Muscle of leg (tissue), 11 donors: ENCODE measurements around the gene GMEB2. TPM values are rescaled to one million over a fixed set of nuclear protein-coding genes. Genes with fewer than 3 reads are reported as not detected.
A peak's percentile ranks its signal among the peaks of the same experiment; 100 is the strongest.

Experiments
- DNase-seq: peaks from one replicate; pipeline ENCODE4 v3.0.0; 2013
- H3K27ac ChIP-seq: one replicate; pipeline ENCODE4 v1.5.1; 2013; ENCODE audit warnings: mild to moderate bottlenecking, low read length, control low read depth
- H3K27me3 ChIP-seq: one replicate; pipeline ENCODE4 v1.6.1; 2013; ENCODE audit warnings: low read length; ENCODE audit not compliant: control insufficient read depth, insufficient read depth
- H3K36me3 ChIP-seq: one replicate; pipeline ENCODE4 v1.6.1; 2013; ENCODE audit warnings: low read length; ENCODE audit not compliant: control insufficient read depth, insufficient read depth
- H3K4me1 ChIP-seq: one replicate; pipeline ENCODE4 v1.6.1; 2013; ENCODE audit warnings: low read length; ENCODE audit not compliant: control insufficient read depth, insufficient read depth
- H3K4me3 ChIP-seq: one replicate; pipeline ENCODE4 v1.5.1; 2013; ENCODE audit warnings: low read length, control low read depth
- H3K9me3 ChIP-seq: replicated peaks from 2 replicates; pipeline ENCODE4 v1.6.1; 2013; ENCODE audit warnings: low read depth, low read length; ENCODE audit not compliant: control insufficient read depth
- WGBS: methylation state at CpG from one replicate; pipeline ENCODE4 v1.1.5; 2013; ENCODE audit warnings: missing lambda C conversion rate; ENCODE audit not compliant: insufficient coverage; 5-methylcytosine and 5-hydroxymethylcytosine counted together
- polyA plus RNA-seq, 8 donors: library from polyadenylated mRNA; unstranded; fragments of 120-200 nt; gene quantifications; one replicate each; pipeline versions ENCODE4 v1.2.1 to v1.2.3, GENCODE V29; 2013; ENCODE audit warnings: inconsistent platforms in 1 of 8, low replicate concordance in 1 of 8; ENCODE audit not compliant: insufficient read length in 8 of 8, insufficient read depth in 1 of 8
- total RNA-seq: library from RNA; stranded (reverse); fragments of 120-200 nt; gene quantifications from one replicate; pipeline ENCODE4 v1.2.4, GENCODE V29; 2013

The GMEB2 gene
- total and polyA plus RNA-seq, 9 donors, result 5.9 to 9.5 (median 7.8) TPM

DNA sequence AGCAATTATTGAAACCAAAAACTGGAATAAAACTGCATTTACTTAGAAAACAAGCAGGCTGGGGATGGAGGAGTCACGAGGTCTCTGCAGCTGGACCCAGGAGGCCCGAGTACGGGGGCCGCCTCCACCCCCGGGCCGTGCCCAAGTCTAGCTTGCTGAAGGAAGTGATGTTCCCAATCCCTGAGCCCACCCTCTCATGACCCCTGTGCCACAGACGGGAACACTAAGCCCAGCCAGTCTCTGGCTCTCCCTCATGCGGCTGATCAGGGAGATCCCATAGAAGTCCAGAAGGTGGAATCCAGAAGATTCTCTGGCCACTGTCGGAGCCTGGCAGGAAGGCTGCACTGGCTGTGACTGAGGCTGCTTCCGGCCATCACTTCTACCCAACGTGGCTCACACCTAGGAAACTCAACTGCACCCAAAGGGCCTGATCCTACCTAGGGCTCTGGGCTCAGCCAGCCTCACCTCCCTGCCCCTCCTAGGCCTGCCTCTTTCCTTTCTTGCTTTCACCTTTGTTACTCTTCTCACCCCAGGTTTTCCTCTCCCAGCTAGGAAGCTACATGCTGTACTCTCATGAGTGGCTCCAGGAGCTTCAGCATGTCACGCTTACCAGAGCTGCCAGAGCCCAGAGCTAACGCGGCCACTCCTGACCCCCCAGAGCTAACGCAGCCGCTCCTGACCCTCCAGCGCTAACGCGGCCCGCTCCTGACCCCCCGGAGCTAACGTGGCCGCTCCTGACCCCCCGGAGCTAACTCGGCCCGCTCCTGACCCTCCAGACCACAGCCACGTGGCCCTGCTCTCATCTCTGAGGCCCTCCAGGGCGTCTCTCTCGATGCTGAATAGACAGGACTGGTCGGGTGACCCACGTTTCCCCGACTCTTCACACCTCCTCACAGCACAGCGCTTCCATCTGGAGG lies 28.2 kb downstream of the GMEB2 start:
- no peak for DNase-seq
- 86% methylated on average over 33 of the region's 33 CpGs for WGBS
- no peaks in the 10 kb centered on the region for H3K9me3 ChIP-seq
- H3K4me3 ChIP-seq, result no peak overlapping the region
- no peak overlapping the region for H3K27ac ChIP-seq
- peaks cover 70% of the 10 kb centered on the region for H3K36me3 ChIP-seq
- no peaks in the 10 kb centered on the region for H3K4me1 ChIP-seq
- no peaks in the 10 kb centered on the region for H3K27me3 ChIP-seq

DNA sequence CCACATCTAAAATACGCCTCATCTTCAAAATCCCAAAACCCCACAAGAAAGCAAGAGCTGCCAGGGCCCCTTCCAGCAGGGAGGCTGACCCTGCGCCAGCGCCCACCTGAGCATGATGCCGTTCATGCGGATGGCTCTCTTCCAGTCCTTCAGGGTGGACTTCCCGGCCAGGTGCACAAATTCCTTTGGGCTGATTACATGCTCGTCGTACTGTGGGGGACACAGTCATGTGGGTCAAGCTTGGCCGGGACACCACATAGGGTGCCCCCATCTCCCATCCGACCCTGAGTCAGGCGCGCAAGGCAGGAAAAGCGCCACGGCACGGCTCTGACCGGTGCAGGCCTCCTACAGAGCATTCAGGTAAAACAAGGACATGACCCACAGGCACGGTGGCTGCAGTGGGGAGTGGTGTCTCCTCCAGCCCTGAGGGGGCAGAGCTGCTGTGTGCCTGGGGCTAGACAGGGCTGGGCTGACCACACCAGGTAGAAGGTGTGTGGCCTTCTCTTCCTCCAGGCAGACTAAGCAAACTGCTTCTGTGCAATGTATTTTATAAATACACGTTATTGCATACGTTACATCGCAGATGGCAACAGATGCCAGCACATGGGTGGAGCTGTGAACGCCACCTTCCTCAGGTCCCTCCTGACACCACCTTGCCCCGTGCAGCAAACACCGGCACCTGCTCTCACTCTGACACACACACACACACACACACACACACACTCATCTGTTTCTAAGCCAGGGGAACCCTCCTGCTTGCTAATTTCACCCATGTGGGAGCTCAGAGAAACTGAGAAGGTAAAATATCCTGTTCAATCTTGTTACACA lies 29.0 kb downstream of the GMEB2 start:
- H3K27me3 ChIP-seq, result no peaks in the 10 kb centered on the region
- H3K4me3 ChIP-seq, result no peak overlapping the region
- H3K9me3 ChIP-seq, result no peaks in the 10 kb centered on the region
- H3K4me1 ChIP-seq, result no peaks in the 10 kb centered on the region
- DNase-seq, result no peak
- WGBS, result 88% methylated on average over 18 of the region's 23 CpGs
- H3K27ac ChIP-seq, result no peak overlapping the region
- H3K36me3 ChIP-seq, result peaks cover 75% of the 10 kb centered on the region

DNA sequence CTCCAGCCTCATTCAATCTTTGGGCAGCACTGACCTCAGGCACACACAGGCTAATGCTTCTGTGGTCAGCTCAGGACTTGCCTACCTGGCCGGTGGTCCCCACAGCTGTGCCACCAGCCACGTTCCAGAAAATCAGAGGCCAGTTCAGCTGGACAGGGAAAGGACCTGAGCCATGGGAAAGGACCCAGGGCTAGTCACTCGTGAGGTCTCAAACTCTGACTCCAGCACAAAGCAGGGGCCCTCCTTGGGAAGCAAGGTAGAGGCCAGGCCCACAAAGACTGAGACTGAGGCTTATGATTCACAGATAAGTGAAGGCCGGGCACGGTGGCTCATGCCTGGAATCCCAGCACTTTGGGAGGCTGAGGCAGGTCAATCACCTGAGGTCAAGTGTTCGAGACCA lies 30.5 kb downstream of the GMEB2 start:
- no peak overlapping the region for H3K27ac ChIP-seq
- no peaks in the 10 kb centered on the region for H3K9me3 ChIP-seq
- H3K36me3 ChIP-seq, result peaks cover 76% of the 10 kb centered on the region
- no peaks in the 10 kb centered on the region for H3K27me3 ChIP-seq
- no peak overlapping the region for H3K4me3 ChIP-seq
- WGBS, result 86% methylated on average over 4 of the region's 6 CpGs
- no peaks in the 10 kb centered on the region for H3K4me1 ChIP-seq
- DNase-seq, result no peak

DNA sequence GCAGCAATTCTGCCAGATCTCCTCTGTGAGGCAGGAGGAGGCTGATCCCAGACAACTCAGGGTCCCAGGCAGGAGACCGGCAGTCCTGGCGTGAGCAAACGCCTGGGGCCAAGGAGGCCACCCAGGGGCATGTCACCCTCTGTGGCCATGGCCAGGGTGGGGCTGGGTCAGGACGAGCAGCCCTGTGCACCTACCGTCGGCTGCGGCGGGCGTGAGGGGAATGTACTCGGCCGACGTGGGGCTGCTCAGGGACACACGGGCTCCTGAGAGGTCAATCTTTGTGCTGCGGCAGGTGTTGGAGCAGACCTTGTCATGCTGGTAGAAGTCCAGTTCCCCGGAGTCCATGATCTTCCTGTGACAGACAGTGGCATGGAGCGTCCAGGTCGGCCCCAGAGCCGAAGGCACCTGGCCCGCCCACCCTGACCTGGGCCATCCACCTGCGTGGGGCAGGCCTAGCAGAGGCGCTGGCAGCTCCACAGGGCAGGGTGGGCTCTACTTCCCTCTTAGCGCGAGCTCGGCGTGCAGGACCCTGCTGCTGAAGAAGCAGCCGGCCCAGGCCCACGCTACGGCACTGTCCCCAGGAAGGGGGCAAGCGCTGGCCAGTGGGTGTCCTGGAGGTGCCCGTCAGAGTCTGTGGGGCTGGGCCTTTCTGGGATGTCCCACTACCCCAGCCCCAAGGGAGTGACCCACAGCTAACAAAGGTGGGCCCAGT lies 31.3 kb downstream of the GMEB2 start:
- Histone ChIP-seq H3K4me3 (no peak overlapping the region), H3K27me3 (no peaks in the 10 kb centered on the region), H3K36me3 (peaks cover 78% of the 10 kb centered on the region), H3K27ac (no peak overlapping the region), H3K9me3 (no peaks in the 10 kb centered on the region), H3K4me1 (no peaks in the 10 kb centered on the region)
- WGBS, result 89% methylated on average over 30 of the region's 30 CpGs
- no peak for DNase-seq

DNA sequence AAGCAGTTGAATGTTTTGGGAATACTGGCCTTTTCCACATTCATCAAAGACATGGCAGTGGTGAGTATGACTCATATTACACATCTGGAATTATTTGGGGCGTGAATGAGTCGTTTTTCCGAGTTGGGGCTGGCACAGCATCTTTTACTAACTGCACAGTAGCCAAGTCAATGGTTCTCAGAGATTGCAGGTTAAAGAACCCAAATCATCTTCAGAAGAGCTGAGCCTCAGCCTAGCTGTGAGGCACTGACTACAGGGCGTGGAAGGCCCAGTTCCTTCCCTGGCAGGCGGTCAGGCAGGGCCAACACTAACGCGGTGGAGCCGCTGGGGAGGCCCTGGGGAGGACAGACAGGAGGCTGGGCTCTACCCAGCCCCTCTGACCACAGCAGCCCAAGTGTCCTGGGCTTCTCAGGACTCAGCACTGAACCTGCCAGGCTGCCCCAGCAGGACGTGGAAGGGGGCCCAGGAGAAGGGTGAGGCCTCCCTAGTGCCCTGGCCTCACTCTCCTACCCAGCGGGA lies 32.8 kb downstream of the GMEB2 start:
- WGBS, result 75% methylated on average over 7 of the region's 10 CpGs
- peak; percentile 62 for DNase-seq
- Histone ChIP-seq H3K27ac (no peak overlapping the region), H3K9me3 (no peaks in the 10 kb centered on the region), H3K27me3 (no peaks in the 10 kb centered on the region), H3K36me3 (peaks cover 85% of the 10 kb centered on the region), H3K4me1 (no peaks in the 10 kb centered on the region), H3K4me3 (no peak overlapping the region)

DNA sequence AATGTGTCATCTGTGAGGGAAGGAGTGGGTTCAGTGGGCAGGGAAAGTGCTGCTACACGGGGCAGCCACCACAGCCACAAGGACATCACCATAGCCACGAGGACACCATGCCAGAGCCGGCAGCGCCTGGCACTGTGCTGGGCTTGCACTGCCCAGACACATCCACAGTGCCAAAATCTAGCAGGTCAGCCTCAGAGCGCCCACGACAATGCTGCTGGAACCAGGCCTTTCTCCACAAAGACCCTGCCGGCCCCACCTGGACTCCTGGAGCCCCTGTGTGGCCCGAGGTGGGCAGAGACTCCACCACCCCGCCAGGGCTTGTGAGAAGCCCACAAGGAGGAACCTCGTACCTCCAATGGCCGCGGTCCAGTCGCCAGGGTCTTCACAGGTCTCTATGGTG lies 34.2 kb downstream of the GMEB2 start:
- peaks cover 88% of the 10 kb centered on the region for H3K36me3 ChIP-seq
- H3K9me3 ChIP-seq, result no peaks in the 10 kb centered on the region
- no peak for DNase-seq
- WGBS, result 92% methylated on average over 8 of the region's 13 CpGs
- H3K27ac ChIP-seq, result no peak overlapping the region
- H3K27me3 ChIP-seq, result no peaks in the 10 kb centered on the region
- H3K4me1 ChIP-seq, result peaks cover 9% of the 10 kb centered on the region
- no peak overlapping the region for H3K4me3 ChIP-seq

DNA sequence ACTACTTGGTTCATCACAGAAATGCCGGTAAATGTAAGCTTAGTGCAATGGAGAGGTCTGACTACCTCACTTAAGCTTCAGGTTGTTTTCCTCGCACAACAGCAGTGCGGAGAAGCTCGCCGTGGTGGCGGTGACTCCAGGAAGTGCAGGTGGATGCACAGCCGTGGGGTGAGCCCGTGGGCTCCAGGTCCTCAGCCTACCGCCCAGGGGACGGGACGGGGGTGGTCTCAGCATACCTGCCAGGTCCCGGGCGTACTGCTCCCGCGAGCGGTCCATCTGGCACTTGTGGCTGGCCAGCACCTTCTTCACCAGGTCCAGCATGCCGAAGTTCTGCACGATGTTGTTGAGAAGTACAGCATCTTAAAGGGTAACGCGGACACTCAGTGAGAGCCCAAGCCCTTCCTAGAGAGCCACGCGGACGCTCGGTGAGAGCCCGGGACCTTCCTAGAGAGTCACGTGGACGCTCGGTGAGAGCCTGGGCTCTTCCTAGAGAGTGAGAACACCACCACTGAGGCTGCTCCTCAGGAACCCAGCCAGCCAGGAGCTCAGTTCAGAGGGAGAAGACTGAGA lies 35.0 kb downstream of the GMEB2 start:
- Histone ChIP-seq H3K4me1 (peaks cover 10% of the 10 kb centered on the region), H3K27ac (no peak overlapping the region), H3K4me3 (no peak overlapping the region), H3K36me3 (peaks cover 87% of the 10 kb centered on the region), H3K27me3 (no peaks in the 10 kb centered on the region), H3K9me3 (no peaks in the 10 kb centered on the region)
- WGBS, result 91% methylated on average over 28 of the region's 28 CpGs
- DNase-seq, result no peak

DNA sequence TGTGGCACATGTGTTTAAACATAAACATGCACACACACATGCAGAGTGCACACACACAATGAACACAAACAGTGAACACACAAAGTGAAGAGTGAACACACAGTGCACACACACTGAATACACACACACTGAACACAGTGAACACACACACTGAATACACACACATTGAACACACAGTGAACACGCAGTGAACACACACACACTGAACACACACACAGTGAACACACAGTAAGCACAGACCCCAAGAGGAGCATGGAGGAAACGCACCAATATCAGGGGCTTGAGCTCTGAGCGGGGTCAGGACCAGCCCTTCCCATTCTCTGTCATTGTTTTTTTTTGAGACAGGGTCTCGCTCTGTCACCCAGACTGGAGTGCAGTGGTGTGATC lies 35.8 kb downstream of the GMEB2 start:
- Histone ChIP-seq H3K27me3 (no peaks in the 10 kb centered on the region), H3K27ac (no peak overlapping the region), H3K4me3 (no peak overlapping the region), H3K36me3 (peaks cover 84% of the 10 kb centered on the region), H3K9me3 (no peaks in the 10 kb centered on the region), H3K4me1 (peaks cover 10% of the 10 kb centered on the region)
- no CpG with 5 or more reads among the region's 4 CpGs for WGBS
- DNase-seq, result no peak

DNA sequence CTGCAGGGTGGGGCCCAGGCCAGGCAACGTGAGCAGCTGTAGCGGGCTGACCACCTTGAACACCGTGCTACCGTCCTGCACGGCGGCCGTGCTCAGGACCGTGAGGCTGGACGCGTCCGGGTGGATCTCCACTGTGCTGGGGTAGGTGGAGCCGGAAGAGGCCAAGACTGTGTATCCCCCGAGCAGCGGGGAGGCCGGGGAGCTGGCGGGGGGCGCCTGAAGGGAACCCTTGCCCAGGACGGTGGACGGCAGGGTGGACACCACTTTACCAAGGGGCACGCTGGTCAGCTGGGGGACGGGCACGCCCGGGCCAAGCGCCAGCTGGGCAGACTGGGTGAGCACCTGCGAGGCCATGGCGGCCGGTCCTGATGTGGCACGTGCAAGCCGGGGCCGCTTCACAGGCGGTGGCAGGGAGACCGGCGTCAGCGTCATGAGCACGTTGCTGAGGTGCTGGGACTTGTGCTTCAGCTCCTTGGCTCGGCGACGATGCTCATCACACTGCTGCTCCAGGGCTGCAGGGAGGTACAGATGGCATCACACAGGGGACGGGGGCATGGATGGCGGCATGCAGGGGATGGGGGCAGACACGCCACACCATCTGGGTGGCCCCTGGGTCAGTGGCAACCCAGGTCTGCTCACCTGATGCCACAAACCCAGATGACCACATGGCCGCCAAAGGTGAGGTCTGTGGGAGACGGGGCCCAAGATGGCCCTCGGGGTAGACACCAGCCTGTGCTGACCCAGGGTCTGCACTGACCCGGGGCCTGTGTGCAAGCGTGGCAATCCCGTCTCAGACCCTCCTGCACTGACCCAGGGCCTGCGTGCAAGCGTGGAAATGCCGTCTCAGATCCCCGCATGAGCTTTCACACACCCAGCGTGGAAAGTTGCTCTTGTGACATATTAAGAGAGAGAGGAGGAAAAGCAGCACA lies 36.4 kb downstream of the GMEB2 start:
- H3K27me3 ChIP-seq, result no peaks in the 10 kb centered on the region
- peaks cover 78% of the 10 kb centered on the region for H3K36me3 ChIP-seq
- H3K4me3 ChIP-seq, result no peak overlapping the region
- 91% methylated on average over 40 of the region's 52 CpGs for WGBS
- H3K27ac ChIP-seq, result no peak overlapping the region
- no peak for DNase-seq
- no peaks in the 10 kb centered on the region for H3K9me3 ChIP-seq
- peaks cover 10% of the 10 kb centered on the region for H3K4me1 ChIP-seq
